B cell (primary cell): ENCODE data around the gene BHLHA9. TPM values are rescaled to one million over a fixed set of nuclear protein-coding genes. Genes with fewer than 3 reads are reported as not detected.
"Not testable (repeated sequence)": the region's sequence is repeated elsewhere in the genome, so short reads cannot be mapped to it uniquely, and the experiment has no call there.

Experiments used
- ATAC-seq: fragments of 200-7000 bp; cut with Tn5 transposase; one replicate; pipeline ENCODE4 v1.10.0; 2021; ENCODE audit warnings: low read depth, mild to moderate bottlenecking, moderate number of reproducible peaks, moderate library complexity
- CTCF ChIA-PET: fragments of 350-600 bp; sonication (Branson Sonifier 250); formaldehyde crosslinking; loops from one replicate; lab custom pipeline; 2021; ENCODE audit warnings: antibody characterized with exemption, inconsistent platforms; lab: Charles Lee
- POLR2A ChIA-PET: fragments of 350-600 bp; sonication (Branson Sonifier 250); formaldehyde crosslinking; loops from one replicate; lab custom pipeline; 2021; ENCODE audit warnings: antibody characterized with exemption; lab: Charles Lee
- DNase-seq: peaks from one replicate; pipeline ENCODE4 v3.0.0; 2013
- H2AFZ ChIP-seq: 2 replicates; pipeline ENCODE4 v1.6.1; 2012; ENCODE audit warnings: mild to moderate bottlenecking, low read depth, low read length; ENCODE audit not compliant: insufficient read depth, poor library complexity, severe bottlenecking
- H3K27ac ChIP-seq, 2 donors: 1 replicate in 1 of 2; 2 replicates in 1 of 2; pipeline ENCODE4 v1.5.1; 2012 to 2013; ENCODE audit warnings: low read length in 2 of 2, mild to moderate bottlenecking in 2 of 2, moderate library complexity in 1 of 2
- H3K27me3 ChIP-seq, 4 experiments: fragments of 200-600 bp in 1 of 4; sonication (generic) in 1 of 4; replicated peaks in 1 of 4; 1 replicate in 2 of 4; 2 replicates in 2 of 4; pipeline versions ENCODE4 v1.6.1 to v1.7.0; 2013 to 2016; ENCODE audit warnings: low read length in 3 of 4, mild to moderate bottlenecking in 2 of 4, mixed read lengths in 1 of 4, moderate library complexity in 1 of 4; ENCODE audit not compliant: insufficient read depth in 4 of 4, control insufficient read depth in 3 of 4; ENCODE audit errors: control extremely low read depth in 1 of 4
- H3K36me3 ChIP-seq, 2 experiments: replicated peaks in 1 of 2; 1 replicate in 1 of 2; 2 replicates in 1 of 2; pipeline versions ENCODE4 v1.6.1 to v1.7.1; 2013; ENCODE audit warnings: low read length in 1 of 2; ENCODE audit not compliant: insufficient read depth in 2 of 2, control insufficient read depth in 1 of 2; ENCODE audit errors: control extremely low read depth in 1 of 2, extremely low read depth in 1 of 2
- H3K4me1 ChIP-seq, 2 donors: fragments of 200-600 bp in 1 of 2; sonication (generic) in 1 of 2; 1 replicate in 1 of 2; 2 replicates in 1 of 2; pipeline versions ENCODE4 v1.5.1 to v1.6.1; 2013 to 2017; ENCODE audit warnings: low read length in 2 of 2; ENCODE audit not compliant: control insufficient read depth in 2 of 2, insufficient read depth in 2 of 2
- H3K4me2 ChIP-seq: replicated peaks from 2 replicates; pipeline ENCODE3; 2012; ENCODE audit warnings: mild to moderate bottlenecking, low read depth, low read length; ENCODE audit not compliant: poor library complexity, severe bottlenecking
- H3K4me3 ChIP-seq, 5 experiments: fragments of 200-600 bp in 1 of 5; sonication (generic) in 1 of 5; 1 replicate in 3 of 5; 2 replicates in 2 of 5; pipeline versions ENCODE4 v1.5.1 to v1.7.0; 2011 to 2016; ENCODE audit warnings: low read length in 4 of 5, mild to moderate bottlenecking in 4 of 5, low read depth in 2 of 5, control low read depth in 1 of 5, moderate library complexity in 1 of 5; ENCODE audit not compliant: insufficient read depth in 1 of 5; ENCODE audit errors: control extremely low read depth in 1 of 5, extremely low read depth in 1 of 5
- H3K79me2 ChIP-seq: fragments of 200-600 bp; sonication (generic); one replicate; pipeline ENCODE4 v1.6.0; 2016; ENCODE audit warnings: low read length; ENCODE audit not compliant: control insufficient read depth, insufficient read depth
- H3K9ac ChIP-seq: fragments of 200-600 bp; sonication (generic); 2 replicates; pipeline ENCODE4 v1.6.1; 2017; ENCODE audit warnings: mild to moderate bottlenecking, low read length, moderate library complexity
- H3K9me3 ChIP-seq, 3 donors: one replicate each; pipeline versions ENCODE4 v1.6.1 to v1.7.1; 2013; ENCODE audit warnings: low read length in 2 of 3; ENCODE audit not compliant: control insufficient read depth in 2 of 3, insufficient read depth in 1 of 3; ENCODE audit errors: control extremely low read depth in 1 of 3
- H4K20me1 ChIP-seq: 2 replicates; pipeline ENCODE4 v1.6.0; 2012; ENCODE audit warnings: mild to moderate bottlenecking, low read length; ENCODE audit not compliant: insufficient read depth, control insufficient read depth, poor library complexity, severe bottlenecking
- H3K27ac Mint-ChIP-seq: one replicate; pipeline ENCODE4 v1.8.0; 2021; ENCODE audit warnings: mixed read lengths
- H3K27me3 Mint-ChIP-seq: one replicate; pipeline ENCODE4 v1.8.0; 2021; ENCODE audit warnings: mixed read lengths
- H3K4me1 Mint-ChIP-seq: one replicate; pipeline ENCODE4 v1.8.0; 2021; ENCODE audit warnings: mixed read lengths
- H3K4me3 Mint-ChIP-seq: one replicate; pipeline ENCODE4 v1.8.0; 2021; ENCODE audit warnings: mixed read lengths
- H3K9me3 Mint-ChIP-seq: one replicate; pipeline ENCODE4 v1.8.0; 2022; ENCODE audit warnings: mixed read lengths; ENCODE audit not compliant: insufficient read depth
- EZH2 ChIP-seq: IDR thresholded peaks from 2 replicates; pipeline ENCODE4 v1.6.1; 2012; ENCODE audit warnings: borderline replicate concordance, low read depth, mild to moderate bottlenecking, moderate library complexity, low read length; ENCODE audit not compliant: insufficient read depth, poor library complexity, severe bottlenecking
- WGBS: methylation state at CpG from one replicate; pipeline ENCODE4 v1.1.5; 2013; ENCODE audit warnings: missing lambda C conversion rate; ENCODE audit not compliant: insufficient coverage; 5-methylcytosine and 5-hydroxymethylcytosine counted together
- intact Hi-C: fragments of 100-400 bp; cut with micrococcal nuclease; formaldehyde crosslinking; loops from one replicate; pipeline ENCODE4 v1.10.0; 2022
- polyA plus RNA-seq: library from polyadenylated mRNA; depleted of rRNA; stranded (reverse); fragments of >200 nt; gene quantifications from 2 replicates; pipeline ENCODE4 v1.2.3, GENCODE V29; 2012
- total RNA-seq, 2 donors: library from RNA; stranded (reverse); fragments of 120-200 nt in 1 of 2; gene quantifications; 1 replicate in 1 of 2; 2 replicates in 1 of 2; pipeline versions ENCODE4 v1.2.3 to v1.2.4, GENCODE V29; 2013 to 2022
- TF ChIP-seq, protein P1 (sequence below): fragments of 200-600 bp; IDR thresholded peaks from one replicate; pipeline ENCODE4 v1.8.0; 2022; ENCODE audit warnings: antibody characterized with exemption, mild to moderate bottlenecking

BHLHA9 gene
- total and polyA plus RNA-seq, 2 donors (not counting 1 experiment from before 2014, with no cell fraction given) = not detected

- DNase-seq = no peak
- CTCF ChIA-PET = no interaction called here
- no peaks in the 10 kb centered on the region for H3K9me3 Mint-ChIP-seq
- POLR2A ChIA-PET = no interaction called here
- Histone ChIP-seq H3K4me1 (no peaks in the 10 kb centered on the region), H3K9ac (no peak overlapping the region), H3K27ac (no peak overlapping the region), H3K36me3 (no peaks in the 10 kb centered on the region), H3K9me3 (peaks cover 0 to 6% (median 0%) of the 10 kb centered on the region in 3 donors), H3K4me3 (no peak overlapping the region), H3K79me2 (no peaks in the 10 kb centered on the region), H3K4me2 (no peak overlapping the region), H4K20me1 (no peaks in the 10 kb centered on the region), H3K27me3 (peaks cover 0 to 19% (median 3%) of the 10 kb centered on the region in 4 experiments), H2AFZ (no peak overlapping the region)
- no peak overlapping the region for H3K27ac Mint-ChIP-seq
- WGBS = 89% methylated on average over 17 of the region's 19 CpGs
- H3K4me1 Mint-ChIP-seq = no peaks in the 10 kb centered on the region
- TF ChIP-seq EZH2 = no peak
- TF ChIP-seq, protein P1, sequence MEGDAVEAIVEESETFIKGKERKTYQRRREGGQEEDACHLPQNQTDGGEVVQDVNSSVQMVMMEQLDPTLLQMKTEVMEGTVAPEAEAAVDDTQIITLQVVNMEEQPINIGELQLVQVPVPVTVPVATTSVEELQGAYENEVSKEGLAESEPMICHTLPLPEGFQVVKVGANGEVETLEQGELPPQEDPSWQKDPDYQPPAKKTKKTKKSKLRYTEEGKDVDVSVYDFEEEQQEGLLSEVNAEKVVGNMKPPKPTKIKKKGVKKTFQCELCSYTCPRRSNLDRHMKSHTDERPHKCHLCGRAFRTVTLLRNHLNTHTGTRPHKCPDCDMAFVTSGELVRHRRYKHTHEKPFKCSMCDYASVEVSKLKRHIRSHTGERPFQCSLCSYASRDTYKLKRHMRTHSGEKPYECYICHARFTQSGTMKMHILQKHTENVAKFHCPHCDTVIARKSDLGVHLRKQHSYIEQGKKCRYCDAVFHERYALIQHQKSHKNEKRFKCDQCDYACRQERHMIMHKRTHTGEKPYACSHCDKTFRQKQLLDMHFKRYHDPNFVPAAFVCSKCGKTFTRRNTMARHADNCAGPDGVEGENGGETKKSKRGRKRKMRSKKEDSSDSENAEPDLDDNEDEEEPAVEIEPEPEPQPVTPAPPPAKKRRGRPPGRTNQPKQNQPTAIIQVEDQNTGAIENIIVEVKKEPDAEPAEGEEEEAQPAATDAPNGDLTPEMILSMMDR = no peak
- intact Hi-C loops = no loop called here
- H3K4me3 Mint-ChIP-seq = no peak overlapping the region
- ATAC-seq = no peak
- peaks cover 11% of the 10 kb centered on the region for H3K27me3 Mint-ChIP-seq
Observed at GRCh38 chr17:1304962-1305563, 34.8 kb downstream of the BHLHA9 start.

DNA sequence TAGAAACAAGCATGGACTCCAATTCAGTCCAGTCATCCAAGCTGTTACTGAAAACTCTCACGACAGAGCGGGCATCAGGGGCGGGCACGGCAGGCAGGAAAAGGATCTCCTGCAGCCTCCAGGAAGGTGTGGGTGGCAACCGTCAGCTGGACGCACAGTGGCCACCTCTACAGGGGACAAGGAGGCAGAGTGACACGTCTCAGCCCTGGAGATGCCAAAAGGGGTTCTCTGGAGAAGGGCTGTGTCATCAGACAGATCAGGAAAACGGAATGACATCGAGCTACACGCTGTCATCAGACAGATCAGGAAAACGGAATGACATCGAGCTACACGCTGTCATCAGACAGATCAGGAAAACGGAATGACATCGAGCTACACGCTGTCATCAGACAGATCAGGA, 37.6 kb downstream of the BHLHA9 start:
- H2AFZ ChIP-seq, POLR2A ChIA-PET, H4K20me1 ChIP-seq, H3K4me3 ChIP-seq, CTCF ChIA-PET, H3K27me3 Mint-ChIP-seq, H3K4me1 Mint-ChIP-seq, H3K36me3 ChIP-seq, H3K9me3 ChIP-seq, H3K27ac Mint-ChIP-seq, intact Hi-C loops, H3K79me2 ChIP-seq, H3K9ac ChIP-seq, H3K4me1 ChIP-seq, H3K4me3 Mint-ChIP-seq, H3K27ac ChIP-seq, DNase-seq, H3K4me2 ChIP-seq, H3K9me3 Mint-ChIP-seq, ATAC-seq: not testable (repeated sequence)
- H3K27me3 ChIP-seq = peaks cover 0 to 22% (median 1%) of the 10 kb centered on the region in 4 experiments
- 79% methylated on average over 7 of the region's 16 CpGs for WGBS
